Vagina (tissue), 2 donors: ENCODE data around the gene ITGA6.

Experiments used
- POLR2A ChIP-seq, 2 donors: fragments of 450-650 bp; IDR thresholded peaks; one replicate each; pipeline ENCODE4 v1.6.1; 2017; ENCODE audit warnings: antibody characterized with exemption in 2 of 2, mild to moderate bottlenecking in 2 of 2, moderate library complexity in 2 of 2
- POLR2AphosphoS5 ChIP-seq, 2 donors: sonication (generic); formaldehyde crosslinking; IDR thresholded peaks; one replicate each; pipeline ENCODE4 v1.9.0; 2017; ENCODE audit warnings: antibody characterized with exemption in 2 of 2, mild to moderate bottlenecking in 2 of 2, low read depth in 1 of 2; ENCODE audit not compliant: insufficient read depth in 1 of 2
- TF ChIP-seq, protein P1 (sequence below), 3 experiments: fragments of 450-650 bp in 2 of 3; fragments of 200-600 bp in 1 of 3; sonication (generic) in 1 of 3; IDR thresholded peaks; one replicate each; pipeline ENCODE4 v1.5.1; 2017 to 2019; ENCODE audit warnings: antibody characterized with exemption in 3 of 3, mild to moderate bottlenecking in 2 of 3, moderate library complexity in 2 of 3

DNA sequence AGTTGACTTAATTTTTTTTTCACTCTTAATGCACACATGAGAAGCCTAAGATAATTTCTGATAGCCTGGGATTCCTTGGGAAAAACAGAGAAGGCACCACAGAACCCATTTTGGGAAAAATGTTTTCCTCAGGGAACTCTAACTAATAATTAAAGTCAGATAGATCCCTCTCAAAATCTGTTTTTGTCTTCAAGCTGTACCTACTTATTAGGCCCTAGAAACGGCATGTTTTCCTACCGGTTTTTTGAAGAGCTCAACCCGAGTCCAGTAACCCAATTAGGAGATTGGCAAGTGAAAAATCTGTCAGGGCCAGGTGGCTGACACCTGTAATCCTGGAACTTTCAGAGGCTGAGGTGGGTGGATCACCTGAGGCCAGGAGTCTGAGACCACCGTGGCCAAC lies 112.4 kb downstream of the ITGA6 start:
- TF ChIP-seq, protein P1, sequence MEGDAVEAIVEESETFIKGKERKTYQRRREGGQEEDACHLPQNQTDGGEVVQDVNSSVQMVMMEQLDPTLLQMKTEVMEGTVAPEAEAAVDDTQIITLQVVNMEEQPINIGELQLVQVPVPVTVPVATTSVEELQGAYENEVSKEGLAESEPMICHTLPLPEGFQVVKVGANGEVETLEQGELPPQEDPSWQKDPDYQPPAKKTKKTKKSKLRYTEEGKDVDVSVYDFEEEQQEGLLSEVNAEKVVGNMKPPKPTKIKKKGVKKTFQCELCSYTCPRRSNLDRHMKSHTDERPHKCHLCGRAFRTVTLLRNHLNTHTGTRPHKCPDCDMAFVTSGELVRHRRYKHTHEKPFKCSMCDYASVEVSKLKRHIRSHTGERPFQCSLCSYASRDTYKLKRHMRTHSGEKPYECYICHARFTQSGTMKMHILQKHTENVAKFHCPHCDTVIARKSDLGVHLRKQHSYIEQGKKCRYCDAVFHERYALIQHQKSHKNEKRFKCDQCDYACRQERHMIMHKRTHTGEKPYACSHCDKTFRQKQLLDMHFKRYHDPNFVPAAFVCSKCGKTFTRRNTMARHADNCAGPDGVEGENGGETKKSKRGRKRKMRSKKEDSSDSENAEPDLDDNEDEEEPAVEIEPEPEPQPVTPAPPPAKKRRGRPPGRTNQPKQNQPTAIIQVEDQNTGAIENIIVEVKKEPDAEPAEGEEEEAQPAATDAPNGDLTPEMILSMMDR (IDR thresholded peaks at IDR 0.05), result no peak
- TF ChIP-seq POLR2A (IDR thresholded peaks at IDR 0.05) (no peak), POLR2AphosphoS5 (IDR thresholded peaks at IDR 0.05; ENCODE audit: insufficient read depth in 1 of 2, low read depth in 1 of 2) (no peak)
